Esophagus (tissue), 2 donors: ENCODE measurements around the gene DBNDD1. TPM values are rescaled to one million over a fixed set of nuclear protein-coding genes. Genes with fewer than 3 reads are reported as not detected.

Experiments used
- H3K27ac ChIP-seq, 2 donors: one replicate each; pipeline ENCODE4 v1.5.1; 2013; ENCODE audit warnings: low read depth in 2 of 2, mild to moderate bottlenecking in 2 of 2, inconsistent platforms in 1 of 2, low read length in 1 of 2, moderate library complexity in 1 of 2
- H3K27me3 ChIP-seq, 2 donors: one replicate each; pipeline ENCODE4 v1.6.1; 2013; ENCODE audit warnings: low read length in 2 of 2, control low read depth in 1 of 2, mild to moderate bottlenecking in 1 of 2; ENCODE audit not compliant: insufficient read depth in 2 of 2, control insufficient read depth in 1 of 2
- H3K36me3 ChIP-seq, 2 donors: one replicate each; pipeline ENCODE4 v1.6.1; 2013; ENCODE audit warnings: low read length in 1 of 2; ENCODE audit not compliant: control insufficient read depth in 2 of 2, insufficient read depth in 2 of 2
- H3K4me1 ChIP-seq, 2 donors: one replicate each; pipeline ENCODE4 v1.6.1; 2013; ENCODE audit warnings: low read length in 1 of 2; ENCODE audit not compliant: control insufficient read depth in 2 of 2, insufficient read depth in 2 of 2
- H3K4me3 ChIP-seq, 2 donors: one replicate each; pipeline ENCODE4 v1.5.1; 2013; ENCODE audit warnings: low read length in 2 of 2, mild to moderate bottlenecking in 2 of 2, low read depth in 1 of 2, moderate library complexity in 1 of 2
- H3K9me3 ChIP-seq, 2 donors: one replicate each; pipeline ENCODE4 v1.6.1; 2013; ENCODE audit warnings: mild to moderate bottlenecking in 2 of 2, low read depth in 1 of 2, low read length in 1 of 2, moderate library complexity in 1 of 2; ENCODE audit not compliant: control insufficient read depth in 2 of 2, insufficient read depth in 1 of 2
- WGBS, 2 donors: extraction: QIAGEN DNeasy Blood & Tissue Kit; methylation state at CpG; one replicate each; pipeline ENCODE4 v1.1.7; 2013; 5-methylcytosine and 5-hydroxymethylcytosine counted together
- polyA plus RNA-seq, 2 donors: library from polyadenylated mRNA; stranded (reverse); fragments of 200-250 nt; gene quantifications; one replicate each; pipeline ENCODE4 v1.2.3, GENCODE V29; 2013
- donor health status: healthy with polysubstance abuse.
- donor health status: Bipolar disorder and iron deficiency.

Gene DBNDD1
- polyA plus RNA-seq, 2 donors = 17.9 TPM

DNA sequence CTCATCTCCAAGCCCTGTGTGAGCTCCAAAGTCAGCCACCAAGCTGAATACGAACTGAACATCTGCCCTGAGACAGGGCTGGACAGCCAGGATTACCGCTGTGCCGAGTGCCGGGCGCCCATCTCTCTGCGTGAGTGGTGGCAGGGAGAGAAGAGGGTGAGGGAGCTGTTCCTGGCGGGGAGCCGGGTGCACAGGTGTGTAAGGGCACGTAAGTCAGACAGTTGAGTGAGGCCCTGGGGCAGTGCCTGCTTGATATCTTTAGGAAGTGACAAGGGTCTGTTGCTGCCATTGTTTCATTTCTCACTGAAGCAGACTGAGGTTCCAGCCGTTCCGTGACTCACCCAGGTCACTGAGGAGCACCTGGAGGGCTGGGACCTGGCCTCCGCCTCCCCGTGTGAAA is 58.3 kb downstream of the DBNDD1 start:
- Histone ChIP-seq H3K27ac (no peak overlapping the region), H3K9me3 (no peaks in the 10 kb centered on the region), H3K36me3 (peaks cover 0 to 51% of the 10 kb centered on the region in 2 donors), H3K4me3 (no peak overlapping the region), H3K27me3 (no peaks in the 10 kb centered on the region), H3K4me1 (no peaks in the 10 kb centered on the region)
- WGBS, 2 donors = 81 to 89% methylated on average over 13 of the region's 13 CpGs

DNA sequence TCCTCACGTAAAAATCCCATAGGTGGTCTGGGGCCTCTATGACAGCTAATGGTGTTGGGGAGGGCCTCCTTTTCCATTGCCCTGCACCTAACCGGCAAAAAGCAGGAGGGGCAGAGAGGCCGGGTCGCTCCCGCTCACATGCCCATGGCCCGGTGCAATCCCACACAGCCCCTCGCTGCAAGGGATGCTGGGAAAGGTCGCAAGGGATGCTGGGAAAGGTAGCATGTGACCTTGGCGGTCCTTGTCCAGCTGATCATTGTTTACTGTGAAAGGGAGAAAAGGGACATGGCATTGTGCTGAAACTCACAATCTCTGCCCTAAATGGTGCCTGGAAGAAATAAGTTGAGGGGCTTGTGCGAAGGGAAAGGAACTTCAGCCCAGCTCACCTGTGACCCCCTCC is 60.7 kb downstream of the DBNDD1 start:
- WGBS, 2 donors = 97% methylated on average over 10 of the region's 10 CpGs
- Histone ChIP-seq H3K4me1 (no peaks in the 10 kb centered on the region), H3K9me3 (no peaks in the 10 kb centered on the region), H3K36me3 (peaks cover 0 to 44% of the 10 kb centered on the region in 2 donors), H3K27ac (no peak overlapping the region), H3K4me3 (no peak overlapping the region), H3K27me3 (no peaks in the 10 kb centered on the region)

GRCh38 chr16:89958068-89958467 is 61.2 kb downstream of the DBNDD1 start:
- WGBS, 2 donors = 91 to 94% methylated on average over 7 of the region's 7 CpGs
- Histone ChIP-seq H3K4me1 (peaks cover 0 to 3% of the 10 kb centered on the region in 2 donors), H3K27ac (no peak overlapping the region), H3K4me3 (no peak overlapping the region), H3K36me3 (peaks cover 0 to 40% of the 10 kb centered on the region in 2 donors), H3K9me3 (no peaks in the 10 kb centered on the region), H3K27me3 (no peaks in the 10 kb centered on the region)

GRCh38 chr16:89957216-89957785 is 62.0 kb downstream of the DBNDD1 start:
- Histone ChIP-seq H3K36me3 (peaks cover 0 to 37% of the 10 kb centered on the region in 2 donors), H3K4me1 (peaks cover 0 to 3% of the 10 kb centered on the region in 2 donors), H3K27ac (no peak overlapping the region), H3K9me3 (no peaks in the 10 kb centered on the region), H3K27me3 (no peaks in the 10 kb centered on the region), H3K4me3 (no peak overlapping the region)
- 88 to 96% methylated on average over 22 to 23 of the region's 23 CpGs for WGBS, 2 donors

- peaks cover 0 to 34% of the 10 kb centered on the region in 2 donors for H3K36me3 ChIP-seq
- H3K4me1 ChIP-seq = peaks cover 0 to 6% of the 10 kb centered on the region in 2 donors
- H3K4me3 ChIP-seq = no peak overlapping the region
- H3K9me3 ChIP-seq = no peaks in the 10 kb centered on the region
- no peaks in the 10 kb centered on the region for H3K27me3 ChIP-seq
- no peak overlapping the region for H3K27ac ChIP-seq
- WGBS, 2 donors = 91 to 94% methylated on average over 15 of the region's 15 CpGs
These were observed 62.6 kb downstream of the DBNDD1 start for GRCh38 chr16:89956505-89957215.

- H3K27ac ChIP-seq = no peak overlapping the region
- peaks cover 0 to 6% of the 10 kb centered on the region in 2 donors for H3K4me1 ChIP-seq
- H3K9me3 ChIP-seq = no peaks in the 10 kb centered on the region
- 89% methylated on average over 15 of the region's 15 CpGs for WGBS, 2 donors
- H3K27me3 ChIP-seq = no peaks in the 10 kb centered on the region
- H3K4me3 ChIP-seq = no peak overlapping the region
- peaks cover 0 to 22% of the 10 kb centered on the region in 2 donors for H3K36me3 ChIP-seq
These were observed 64.1 kb downstream of the DBNDD1 start for GRCh38 chr16:89955001-89955685.

Other genes with a start within 250 kb of the DBNDD1 start
- gene FANCA, start 202.8 kb downstream of the DBNDD1 start, polyA plus RNA-seq = 10 to 100 TPM in 1 of 2 donors, 1 to 10 TPM in 1; 9.9 to 18.6 TPM
- 1 to 10 TPM; 3.6 to 6.4 TPM for gene SPIRE2, start 191.0 kb downstream of the DBNDD1 start, polyA plus RNA-seq
- 10 to 100 TPM; 76.3 to 83.2 TPM for gene TCF25, start 145.9 kb downstream of the DBNDD1 start, polyA plus RNA-seq
- 1 to 10 TPM; 1.3 to 3.3 TPM for gene MC1R, start 100.6 kb downstream of the DBNDD1 start, polyA plus RNA-seq
- gene TUBB3, start 96.1 kb downstream of the DBNDD1 start, polyA plus RNA-seq = 1 to 10 TPM in 1 of 2 donors, under 1 TPM in 1; 0.16 to 1.5 TPM
- gene DEF8, start 70.7 kb downstream of the DBNDD1 start, polyA plus RNA-seq = 10 to 100 TPM; 47.0 to 47.2 TPM
- not detected for gene PRDM7, start 57.9 kb upstream of the DBNDD1 start, polyA plus RNA-seq